ENCODE measurements around the gene DEPDC1. TPM values are rescaled to one million over a fixed set of nuclear protein-coding genes. Genes with fewer than 3 reads are reported as not detected.

DEPDC1 gene
- total RNA-seq, 4 donors from 2014 or later = under 0.01 to 0.78 (median 0.52) TPM; not detected in 1

DNA sequence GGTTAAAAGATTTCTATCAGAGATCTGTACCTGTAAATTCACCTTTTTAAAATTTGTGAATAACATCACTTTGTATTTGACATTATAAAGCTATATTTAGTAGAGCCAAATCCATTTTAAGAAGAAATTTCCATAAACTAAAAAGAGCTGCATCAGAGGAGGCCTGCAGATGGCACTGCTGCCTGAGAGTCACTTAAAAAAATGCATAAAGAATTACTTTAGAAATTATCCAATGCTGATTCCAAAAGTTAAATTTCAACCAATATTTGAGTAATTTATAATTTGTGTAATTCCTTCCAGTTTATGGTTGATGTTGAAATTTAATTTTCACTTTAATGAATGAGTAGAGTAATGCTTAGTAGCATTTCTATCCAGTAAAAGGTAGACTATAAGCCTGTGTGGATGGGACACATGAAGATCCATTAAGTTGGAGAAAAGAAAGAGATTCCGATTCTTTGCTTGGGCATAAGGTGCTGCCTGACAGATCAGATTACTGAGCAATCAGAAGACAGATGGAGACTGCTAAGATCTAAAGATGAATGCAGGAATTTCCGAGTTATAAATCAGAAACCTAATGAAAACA lies 26.4 kb downstream of the DEPDC1 start:
- Histone ChIP-seq H3K4me1 (no peaks in the 10 kb centered on the region), H3K27ac (replicated peaks in 1 of 4) (no peak overlapping the region), H3K27me3 (no peaks in the 10 kb centered on the region), H3K36me3 (no peaks in the 10 kb centered on the region), H3K4me3 (no peak overlapping the region), H3K9me3 (no peaks in the 10 kb centered on the region)
- TF ChIP-seq, protein P1, sequence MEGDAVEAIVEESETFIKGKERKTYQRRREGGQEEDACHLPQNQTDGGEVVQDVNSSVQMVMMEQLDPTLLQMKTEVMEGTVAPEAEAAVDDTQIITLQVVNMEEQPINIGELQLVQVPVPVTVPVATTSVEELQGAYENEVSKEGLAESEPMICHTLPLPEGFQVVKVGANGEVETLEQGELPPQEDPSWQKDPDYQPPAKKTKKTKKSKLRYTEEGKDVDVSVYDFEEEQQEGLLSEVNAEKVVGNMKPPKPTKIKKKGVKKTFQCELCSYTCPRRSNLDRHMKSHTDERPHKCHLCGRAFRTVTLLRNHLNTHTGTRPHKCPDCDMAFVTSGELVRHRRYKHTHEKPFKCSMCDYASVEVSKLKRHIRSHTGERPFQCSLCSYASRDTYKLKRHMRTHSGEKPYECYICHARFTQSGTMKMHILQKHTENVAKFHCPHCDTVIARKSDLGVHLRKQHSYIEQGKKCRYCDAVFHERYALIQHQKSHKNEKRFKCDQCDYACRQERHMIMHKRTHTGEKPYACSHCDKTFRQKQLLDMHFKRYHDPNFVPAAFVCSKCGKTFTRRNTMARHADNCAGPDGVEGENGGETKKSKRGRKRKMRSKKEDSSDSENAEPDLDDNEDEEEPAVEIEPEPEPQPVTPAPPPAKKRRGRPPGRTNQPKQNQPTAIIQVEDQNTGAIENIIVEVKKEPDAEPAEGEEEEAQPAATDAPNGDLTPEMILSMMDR (IDR thresholded peaks at IDR 0.05) = peak; percentile 38 to 58 (median 41)
- no peak for TF ChIP-seq EP300 (IDR thresholded peaks at IDR 0.05)
- DNase-seq (ENCODE audit: extremely low spot score) = no peak
- 75% methylated on average over 2 of the region's 2 CpGs for WGBS
- intact Hi-C loops (cut with DNase I) = no loop called here

DNA sequence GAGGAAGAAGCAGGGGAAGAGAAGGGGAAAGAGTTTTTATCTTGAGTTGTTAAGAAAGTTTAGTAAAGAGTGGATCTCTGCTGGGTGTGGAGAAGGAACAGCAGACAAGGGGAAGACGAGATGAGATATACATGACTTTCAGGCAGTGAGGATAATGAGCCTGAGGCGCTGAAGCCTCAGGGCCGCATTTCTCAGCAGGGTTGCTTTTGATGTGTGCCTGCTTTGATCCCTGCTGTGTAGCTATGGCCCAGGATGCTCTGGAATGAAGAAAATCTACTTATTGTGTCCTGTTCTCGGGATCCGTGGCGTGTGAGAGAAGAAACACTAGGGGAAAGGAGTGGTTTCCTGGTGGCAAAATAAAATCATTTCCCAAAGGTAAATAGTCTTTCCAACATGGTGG lies 32.0 kb downstream of the DEPDC1 start:
- Histone ChIP-seq H3K9me3 (peaks cover 0 to 14% (median 2%) of the 10 kb centered on the region in 4 donors), H3K36me3 (no peaks in the 10 kb centered on the region), H3K4me1 (no peaks in the 10 kb centered on the region), H3K27me3 (no peaks in the 10 kb centered on the region), H3K27ac (replicated peaks in 1 of 4) (no peak overlapping the region), H3K4me3 (no peak overlapping the region)
- DNase-seq (ENCODE audit: extremely low spot score) = no peak
- TF ChIP-seq POLR2A (IDR thresholded peaks at IDR 0.05; ENCODE audit: low read depth) = no peak
- TF ChIP-seq POLR2AphosphoS5 (IDR thresholded peaks at IDR 0.05) = no peak
- no peak for TF ChIP-seq EP300 (IDR thresholded peaks at IDR 0.05)
- TF ChIP-seq, protein P1 (IDR thresholded peaks at IDR 0.05) = no peak
- WGBS = 68% methylated on average over 6 of the region's 6 CpGs
- intact Hi-C loops (cut with DNase I) = no loop called here

DNA sequence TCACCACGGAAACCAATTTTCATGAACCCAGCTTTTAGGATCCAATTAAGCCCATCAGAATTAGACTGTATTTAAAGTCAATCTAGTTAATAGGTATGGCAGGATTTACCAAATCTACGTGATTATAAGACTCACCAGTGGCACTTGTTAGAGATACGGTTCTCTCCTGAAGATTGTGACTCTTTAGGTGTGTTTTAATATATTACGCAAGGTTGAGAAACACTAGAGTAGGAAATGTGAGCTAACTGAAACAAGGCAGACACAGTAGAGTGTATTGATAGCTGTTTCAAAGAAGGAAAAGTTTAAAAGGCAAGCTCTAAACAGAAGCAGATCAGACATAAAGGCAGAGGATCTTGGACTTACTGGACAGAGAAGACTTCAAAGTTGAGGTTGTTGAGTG lies 35.9 kb downstream of the DEPDC1 start:
- intact Hi-C loops (cut with DNase I) = no loop called here

DNA sequence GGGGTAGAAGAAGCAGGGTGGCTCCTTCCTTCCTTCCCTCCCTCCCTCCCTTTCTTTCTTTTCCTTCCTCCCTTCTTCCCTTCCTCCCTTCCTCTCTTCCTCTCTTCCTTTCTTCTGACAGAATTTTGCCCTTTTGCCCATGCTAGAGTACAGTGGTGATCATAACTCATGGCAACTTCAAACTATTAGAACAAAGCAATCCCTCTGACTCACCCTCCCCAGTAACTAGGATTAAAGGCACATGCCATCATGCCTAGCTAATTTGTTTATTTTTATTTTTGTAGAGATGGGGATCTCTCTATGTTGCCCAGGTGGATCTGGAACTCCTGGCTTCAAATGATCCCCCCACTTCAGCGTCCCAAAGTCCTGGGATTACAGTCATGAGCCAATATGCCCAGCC lies 37.1 kb downstream of the DEPDC1 start:
- H3K27ac ChIP-seq (replicated peaks in 1 of 4) = no peak overlapping the region
- H3K4me3 ChIP-seq = no peak overlapping the region
- H3K36me3 ChIP-seq = no peaks in the 10 kb centered on the region
- H3K9me3 ChIP-seq = peaks cover 0 to 14% (median 2%) of the 10 kb centered on the region in 4 donors
- no peak for DNase-seq (ENCODE audit: extremely low spot score)
- intact Hi-C loops (cut with DNase I) = no loop called here
- no peaks in the 10 kb centered on the region for H3K4me1 ChIP-seq
- TF ChIP-seq EP300 (IDR thresholded peaks at IDR 0.05) = no peak
- no peak for TF ChIP-seq POLR2A (IDR thresholded peaks at IDR 0.05; ENCODE audit: low read depth)
- no peak for TF ChIP-seq POLR2AphosphoS5 (IDR thresholded peaks at IDR 0.05)
- TF ChIP-seq, protein P1 (IDR thresholded peaks at IDR 0.05) = no peak
- H3K27me3 ChIP-seq = no peaks in the 10 kb centered on the region
- 79% methylated on average over 1 of the region's 1 CpG for WGBS

More for the DNA sequence above, 35.9 kb downstream of the DEPDC1 start:
- TF ChIP-seq POLR2A (IDR thresholded peaks at IDR 0.05; ENCODE audit: low read depth) (no peak), EP300 (IDR thresholded peaks at IDR 0.05) (no peak), POLR2AphosphoS5 (IDR thresholded peaks at IDR 0.05) (no peak)
- TF ChIP-seq, protein P1 (IDR thresholded peaks at IDR 0.05) = no peak
- DNase-seq (ENCODE audit: extremely low spot score) = no peak
- peaks cover 0 to 14% (median 2%) of the 10 kb centered on the region in 4 donors for H3K9me3 ChIP-seq
- H3K4me1 ChIP-seq = no peaks in the 10 kb centered on the region
- no peaks in the 10 kb centered on the region for H3K27me3 ChIP-seq
- no peak overlapping the region for H3K27ac ChIP-seq (replicated peaks in 1 of 4)
- no peaks in the 10 kb centered on the region for H3K36me3 ChIP-seq
- 95% methylated on average over 4 of the region's 4 CpGs for WGBS
- no peak overlapping the region for H3K4me3 ChIP-seq

DNA sequence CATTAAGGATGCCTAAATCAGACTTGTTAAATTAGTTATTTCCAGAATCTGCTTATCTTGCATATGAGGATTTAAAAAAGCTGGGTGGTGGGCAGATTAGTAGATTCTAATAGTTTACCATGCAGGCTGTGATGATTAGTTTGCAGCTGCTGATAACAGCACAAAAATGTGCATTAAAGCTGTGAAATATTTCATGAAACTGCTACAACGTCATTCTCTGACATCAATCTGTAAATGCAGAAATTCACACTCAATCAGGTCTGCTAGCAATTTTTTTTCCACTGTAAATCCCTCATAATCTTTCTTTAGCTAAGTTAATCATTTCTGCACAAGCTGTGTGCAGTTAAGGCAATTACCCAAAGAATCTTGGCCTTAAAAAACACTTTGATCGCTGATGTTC lies 37.8 kb downstream of the DEPDC1 start:
- no peaks in the 10 kb centered on the region for H3K27me3 ChIP-seq
- intact Hi-C loops (cut with DNase I) = no loop called here
- no peak overlapping the region for H3K4me3 ChIP-seq
- H3K27ac ChIP-seq (replicated peaks in 1 of 4) = no peak overlapping the region
- H3K36me3 ChIP-seq = no peaks in the 10 kb centered on the region
- no peak for TF ChIP-seq POLR2AphosphoS5 (IDR thresholded peaks at IDR 0.05)
- no peak for TF ChIP-seq POLR2A (IDR thresholded peaks at IDR 0.05; ENCODE audit: low read depth)
- TF ChIP-seq, protein P1 (IDR thresholded peaks at IDR 0.05) = no peak
- TF ChIP-seq EP300 (IDR thresholded peaks at IDR 0.05) = no peak
- H3K4me1 ChIP-seq = no peaks in the 10 kb centered on the region
- DNase-seq (ENCODE audit: extremely low spot score) = no peak
- WGBS = 83% methylated on average over 2 of the region's 2 CpGs
- peaks cover 0 to 11% (median 2%) of the 10 kb centered on the region in 4 donors for H3K9me3 ChIP-seq

Measured in esophagus muscularis mucosa (tissue), 4 donors.